ACC112 (cell line): ENCODE measurements around the gene ELAVL2.

Experiments used
- H2AFZ ChIP-seq: fragments of 200-600 bp; sonication (generic); one replicate; pipeline ENCODE4 v1.6.0; 2017; ENCODE audit warnings: antibody characterized with exemption, low read length; ENCODE audit not compliant: unreplicated experiment
- H3K27ac ChIP-seq: fragments of 200-600 bp; sonication (generic); 2 replicates; pipeline ENCODE4 v1.5.1; 2014; ENCODE audit warnings: low read depth, mild to moderate bottlenecking, antibody characterized with exemption, low read length, moderate library complexity
- H3K27me3 ChIP-seq: fragments of 200-600 bp; sonication (generic); 2 replicates; pipeline ENCODE4 v1.6.1; 2014; ENCODE audit warnings: mild to moderate bottlenecking, antibody characterized with exemption, low read length, moderate library complexity, mixed read lengths; ENCODE audit not compliant: insufficient read depth
- H3K36me3 ChIP-seq: fragments of 200-600 bp; sonication (generic); 2 replicates; pipeline ENCODE4 v1.6.1; 2016; ENCODE audit warnings: mild to moderate bottlenecking, antibody characterized with exemption, low read length, moderate library complexity, mixed read lengths; ENCODE audit not compliant: insufficient read depth
- H3K4me1 ChIP-seq: fragments of 200-600 bp; sonication (generic); one replicate; pipeline ENCODE4 v1.6.1; 2016; ENCODE audit warnings: low read length, mixed read lengths; ENCODE audit not compliant: insufficient read depth, unreplicated experiment, control insufficient read depth
- H3K4me3 ChIP-seq: fragments of 200-600 bp; sonication (generic); 2 replicates; pipeline ENCODE4 v1.5.1; 2014; ENCODE audit warnings: mild to moderate bottlenecking, low read depth, low read length
- H3K79me2 ChIP-seq: fragments of 200-600 bp; sonication (generic); one replicate; pipeline ENCODE4 v1.6.0; 2016; ENCODE audit warnings: low read length; ENCODE audit not compliant: control insufficient read depth, unreplicated experiment, insufficient read depth

The ELAVL2 gene

GRCh38 chr9:23830929-23831730 is 5.1 kb upstream of the ELAVL2 start:
- no peak overlapping the region for H3K4me3 ChIP-seq
- H3K36me3 ChIP-seq: no peaks in the 10 kb centered on the region
- peaks cover 49% of the 10 kb centered on the region for H3K27me3 ChIP-seq

GRCh38 chr9:23830476-23830805 is 4.4 kb upstream of the ELAVL2 start:
- Histone ChIP-seq H3K4me3 (no peak overlapping the region), H3K27me3 (peaks cover 55% of the 10 kb centered on the region), H3K27ac (no peak overlapping the region), H3K4me1 (no peaks in the 10 kb centered on the region), H3K79me2 (no peaks in the 10 kb centered on the region), H2AFZ (no peak overlapping the region), H3K36me3 (no peaks in the 10 kb centered on the region)

More at GRCh38 chr9:23830929-23831730, 5.1 kb upstream of the ELAVL2 start:
- Histone ChIP-seq H3K79me2 (no peaks in the 10 kb centered on the region), H3K4me1 (no peaks in the 10 kb centered on the region), H3K27ac (no peak overlapping the region), H2AFZ (no peak overlapping the region)

GRCh38 chr9:23829580-23830475 is 3.8 kb upstream of the ELAVL2 start:
- peaks cover 61% of the 10 kb centered on the region for H3K27me3 ChIP-seq
- H3K27ac ChIP-seq: no peak overlapping the region
- H3K4me1 ChIP-seq: no peaks in the 10 kb centered on the region
- no peaks in the 10 kb centered on the region for H3K36me3 ChIP-seq
- H2AFZ ChIP-seq: no peak overlapping the region
- H3K79me2 ChIP-seq: no peaks in the 10 kb centered on the region
- no peak overlapping the region for H3K4me3 ChIP-seq

GRCh38 chr9:23825700-23826099 is 340 bp downstream of the ELAVL2 start:
- H3K27me3 ChIP-seq: peaks cover 79% of the 10 kb centered on the region

GRCh38 chr9:23824830-23825591 is 1.0 kb downstream of the ELAVL2 start:
- H3K27ac ChIP-seq: no peak overlapping the region

More at GRCh38 chr9:23825700-23826099, 340 bp downstream of the ELAVL2 start:
- Histone ChIP-seq H3K79me2 (no peaks in the 10 kb centered on the region), H3K4me1 (no peaks in the 10 kb centered on the region), H3K4me3 (no peak overlapping the region), H2AFZ (no peak overlapping the region), H3K27ac (no peak overlapping the region), H3K36me3 (no peaks in the 10 kb centered on the region)

GRCh38 chr9:23823986-23824829 is 1.8 kb downstream of the ELAVL2 start:
- Histone ChIP-seq H2AFZ (no peak overlapping the region), H3K27ac (no peak overlapping the region), H3K36me3 (no peaks in the 10 kb centered on the region), H3K27me3 (peaks cover 84% of the 10 kb centered on the region), H3K4me1 (no peaks in the 10 kb centered on the region), H3K79me2 (no peaks in the 10 kb centered on the region), H3K4me3 (no peak overlapping the region)

More at GRCh38 chr9:23824830-23825591, 1.0 kb downstream of the ELAVL2 start:
- peaks cover 79% of the 10 kb centered on the region for H3K27me3 ChIP-seq
- H2AFZ ChIP-seq: no peak overlapping the region
- H3K4me1 ChIP-seq: no peaks in the 10 kb centered on the region
- H3K36me3 ChIP-seq: no peaks in the 10 kb centered on the region
- H3K4me3 ChIP-seq: no peak overlapping the region
- H3K79me2 ChIP-seq: no peaks in the 10 kb centered on the region

GRCh38 chr9:23823269-23823668 is 2.8 kb downstream of the ELAVL2 start:
- Histone ChIP-seq H3K36me3 (no peaks in the 10 kb centered on the region), H3K4me3 (no peak overlapping the region), H3K79me2 (no peaks in the 10 kb centered on the region)

GRCh38 chr9:23822261-23823169 is 3.5 kb downstream of the ELAVL2 start:
- no peaks in the 10 kb centered on the region for H3K36me3 ChIP-seq
- H3K79me2 ChIP-seq: no peaks in the 10 kb centered on the region
- H3K27ac ChIP-seq: no peak overlapping the region
- H3K4me3 ChIP-seq: no peak overlapping the region
- no peak overlapping the region for H2AFZ ChIP-seq
- peaks cover 79% of the 10 kb centered on the region for H3K27me3 ChIP-seq
- H3K4me1 ChIP-seq: no peaks in the 10 kb centered on the region

More at GRCh38 chr9:23823269-23823668, 2.8 kb downstream of the ELAVL2 start:
- Histone ChIP-seq H3K4me1 (no peaks in the 10 kb centered on the region), H3K27ac (no peak overlapping the region), H3K27me3 (peaks cover 81% of the 10 kb centered on the region), H2AFZ (no peak overlapping the region)
